Raji (cell line): Measurements from ENCODE around the gene MTHFR.
A peak's percentile ranks its signal among the peaks of the same experiment; 100 is the strongest.

Experiments used
- POLR2A ChIP-seq: IDR thresholded peaks from 2 replicates; pipeline ENCODE4 v1.6.1; 2011; ENCODE audit warnings: low read depth, low read length, control low read depth; ENCODE audit not compliant: insufficient read depth

The MTHFR gene

GRCh38 chr1:11804666-11805421, 920 bp downstream of the MTHFR start:
- no peak for TF ChIP-seq POLR2A

GRCh38 chr1:11802973-11803885, 2.5 kb downstream of the MTHFR start:
- TF ChIP-seq POLR2A: peak; percentile 29; the same call in 1 of the 2 replicates

DNA sequence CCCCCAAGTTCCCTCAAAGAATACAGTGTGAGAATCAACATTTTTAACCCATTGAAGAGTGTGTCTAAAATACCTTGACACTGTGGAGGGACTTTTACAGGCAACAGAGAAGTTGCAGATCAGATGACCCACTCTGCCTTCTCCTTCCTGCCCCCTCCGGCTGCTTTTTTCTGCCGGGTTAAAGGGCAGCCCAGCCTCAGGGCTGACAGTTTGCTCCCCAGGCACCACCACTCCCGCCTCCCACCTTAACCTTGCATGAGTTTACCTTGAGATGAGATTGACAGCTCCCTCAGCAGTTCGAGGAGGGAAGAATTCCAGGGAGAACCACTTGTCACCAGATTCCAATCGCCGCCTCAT, 3.2 kb downstream of the MTHFR start:
- no peak for TF ChIP-seq POLR2A

- no peak for TF ChIP-seq POLR2A
Measured at GRCh38 chr1:11800756-11801433, 4.9 kb downstream of the MTHFR start.

GRCh38 chr1:11800391-11800755, 5.4 kb downstream of the MTHFR start:
- no peak for TF ChIP-seq POLR2A

- TF ChIP-seq POLR2A: no peak
Measured at GRCh38 chr1:11799896-11800295, 5.9 kb downstream of the MTHFR start.

DNA sequence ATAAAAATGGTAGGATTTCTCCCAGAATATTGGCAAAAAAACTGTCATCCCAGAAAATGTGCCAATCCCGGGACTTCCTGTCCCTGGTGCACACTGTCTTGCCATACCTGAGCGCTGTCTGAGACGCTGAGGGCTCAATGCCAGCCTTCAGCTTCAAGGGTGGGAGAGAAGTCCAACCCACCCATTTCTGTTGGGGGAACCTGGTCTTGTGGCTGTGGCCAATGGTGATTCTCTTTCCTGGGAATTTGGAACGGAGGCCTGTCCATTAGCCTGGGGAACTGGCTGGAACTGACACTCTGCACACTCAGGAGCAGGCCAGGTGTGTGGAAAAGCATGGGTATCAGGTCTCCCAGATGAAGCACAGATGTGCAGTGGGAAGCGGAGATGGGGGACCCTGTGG, 6.7 kb downstream of the MTHFR start:
- no peak for TF ChIP-seq POLR2A

GRCh38 chr1:11797525-11798216, 8.1 kb downstream of the MTHFR start:
- no peak for TF ChIP-seq POLR2A

DNA sequence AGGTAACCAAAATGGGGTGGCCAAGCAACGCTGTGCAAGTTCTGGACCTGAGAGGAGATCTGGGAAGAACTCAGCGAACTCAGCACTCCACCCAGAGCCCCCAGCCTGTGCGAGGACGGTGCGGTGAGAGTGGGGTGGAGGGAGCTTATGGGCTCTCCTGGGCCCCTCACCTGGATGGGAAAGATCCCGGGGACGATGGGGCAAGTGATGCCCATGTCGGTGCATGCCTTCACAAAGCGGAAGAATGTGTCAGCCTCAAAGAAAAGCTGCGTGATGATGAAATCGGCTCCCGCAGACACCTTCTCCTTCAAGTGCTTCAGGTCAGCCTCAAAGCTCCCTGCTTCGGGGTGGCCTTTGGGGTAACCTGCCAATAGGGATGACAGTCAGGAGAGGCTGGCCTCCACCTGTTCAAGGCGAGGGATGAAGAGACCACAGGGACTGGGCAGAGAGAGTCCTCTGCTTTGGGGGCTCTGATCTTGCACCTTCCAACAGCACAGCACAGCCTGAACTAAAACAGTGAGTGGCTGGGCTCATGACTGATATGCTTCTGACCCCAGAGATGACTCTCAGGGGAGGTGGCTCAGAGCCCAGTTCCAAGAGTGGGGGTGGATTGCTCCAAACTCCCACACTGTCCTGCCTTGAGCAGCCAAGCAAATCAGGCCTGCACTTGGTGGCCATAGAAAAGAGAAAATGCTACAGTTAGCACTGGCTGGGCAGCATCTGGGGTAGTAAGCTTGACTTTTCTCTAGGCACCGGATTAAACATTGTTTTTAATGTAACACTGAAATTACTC, 9.5 kb downstream of the MTHFR start:
- no peak for TF ChIP-seq POLR2A

- no peak for TF ChIP-seq POLR2A
Measured at GRCh38 chr1:11795238-11795890, 10.4 kb downstream of the MTHFR start.

GRCh38 chr1:11794446-11795237, 11.1 kb downstream of the MTHFR start:
- no peak for TF ChIP-seq POLR2A

DNA sequence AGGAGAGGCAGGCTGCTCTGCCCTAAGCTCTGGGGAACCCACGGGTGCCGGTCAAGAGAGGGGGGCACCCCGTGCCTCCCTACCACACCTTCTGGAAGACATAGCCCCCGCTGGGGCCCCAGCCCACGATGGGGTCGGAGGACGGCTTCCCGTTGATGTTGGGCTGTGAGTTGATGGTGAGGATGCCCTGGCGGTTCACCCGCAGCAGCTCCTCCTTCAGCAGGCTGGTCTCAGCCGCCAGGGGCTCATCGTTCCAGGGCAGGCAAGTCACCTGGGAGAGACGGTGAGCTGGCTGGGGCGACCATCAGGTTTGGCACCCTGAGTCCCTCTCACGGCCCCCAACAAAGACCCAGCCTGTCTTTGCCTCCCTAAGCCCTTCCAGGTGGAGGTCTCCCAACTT, 11.9 kb downstream of the MTHFR start:
- TF ChIP-seq POLR2A: no peak

DNA sequence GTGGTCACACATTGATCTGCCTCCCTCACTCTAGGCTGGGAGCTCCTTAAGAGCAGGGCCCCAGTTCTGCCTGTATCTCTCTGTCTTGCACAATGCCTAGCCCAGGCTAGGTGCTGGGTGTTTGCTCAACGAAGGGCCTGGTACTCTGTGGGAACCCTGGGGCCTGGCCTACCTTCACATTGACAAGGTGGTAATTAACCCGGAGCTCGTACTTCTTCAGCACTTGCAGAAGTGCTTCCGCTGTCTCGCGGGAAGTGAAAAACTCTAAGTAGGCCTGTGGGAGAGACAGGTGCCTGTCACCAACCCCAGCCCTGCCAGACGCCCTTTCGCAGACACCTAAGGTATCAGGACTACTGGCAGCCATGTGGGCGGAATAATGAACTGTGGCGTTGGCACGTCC, 13.7 kb downstream of the MTHFR start:
- TF ChIP-seq POLR2A: no peak
